Stimulated activated CD8-positive, alpha-beta memory T cell treated with anti-CD3 and anti-CD28 coated beads, Interleukin-4, amount 100 ng/mL, for 1 hour (primary cell): ENCODE measurements around the gene VWA5B1.

Experiments
- DNase-seq, 2 donors: peaks; one replicate each; pipeline ENCODE4 v3.0.0-alpha.2; 2020; ENCODE audit warnings: low read depth in 2 of 2, low spot score in 1 of 2

VWA5B1 gene

GRCh38 chr1:20322081-20322824 is 31.6 kb downstream of the VWA5B1 start:
- DNase-seq: no peak

GRCh38 chr1:20322825-20323612 is 32.3 kb downstream of the VWA5B1 start:
- DNase-seq: no peak

GRCh38 chr1:20323613-20323920 is 32.9 kb downstream of the VWA5B1 start:
- no peak for DNase-seq

GRCh38 chr1:20324704-20325406 is 34.2 kb downstream of the VWA5B1 start:
- no peak for DNase-seq

- DNase-seq: no peak
Observed at GRCh38 chr1:20325407-20325843, 34.8 kb downstream of the VWA5B1 start.

- DNase-seq: no peak
Observed at GRCh38 chr1:20325844-20326420, 35.3 kb downstream of the VWA5B1 start.

GRCh38 chr1:20327467-20327866 is 36.8 kb downstream of the VWA5B1 start:
- no peak for DNase-seq

- DNase-seq: no peak
Observed at GRCh38 chr1:20328201-20328600, 37.5 kb downstream of the VWA5B1 start.

- no peak for DNase-seq
Observed at GRCh38 chr1:20329793-20330542, 39.3 kb downstream of the VWA5B1 start.

GRCh38 chr1:20334103-20334502 is 43.4 kb downstream of the VWA5B1 start:
- no peak for DNase-seq

GRCh38 chr1:20336105-20336605 is 45.5 kb downstream of the VWA5B1 start:
- DNase-seq: no peak

- no peak for DNase-seq
Observed at GRCh38 chr1:20337581-20337980, 46.9 kb downstream of the VWA5B1 start.

GRCh38 chr1:20339811-20340457 is 49.3 kb downstream of the VWA5B1 start:
- DNase-seq: no peak

- no peak for DNase-seq
Observed at GRCh38 chr1:20342294-20343148, 51.8 kb downstream of the VWA5B1 start.

- no peak for DNase-seq
Observed at GRCh38 chr1:20343149-20343937, 52.7 kb downstream of the VWA5B1 start.

GRCh38 chr1:20343938-20344302 is 53.2 kb downstream of the VWA5B1 start:
- no peak for DNase-seq

GRCh38 chr1:20344738-20345137 is 54.1 kb downstream of the VWA5B1 start:
- no peak for DNase-seq

GRCh38 chr1:20345419-20345818 is 54.7 kb downstream of the VWA5B1 start:
- DNase-seq: no peak

GRCh38 chr1:20346433-20346832 is 55.8 kb downstream of the VWA5B1 start:
- no peak for DNase-seq
